Activated gamma-delta T cell treated with anti-CD3 and anti-CD28 coated beads, Interleukin-2, amount 50 U/mL, for 16 hours (primary cell): ENCODE results near the gene PALM3.
"Not testable (repeated sequence)": the region's sequence is repeated elsewhere in the genome, so short reads cannot be mapped to it uniquely, and the experiment has no call there.

ENCODE experiments used
- DNase-seq: peaks from one replicate; pipeline ENCODE4 v3.0.0-alpha.2; 2020; ENCODE audit warnings: low read depth

PALM3 gene

DNA sequence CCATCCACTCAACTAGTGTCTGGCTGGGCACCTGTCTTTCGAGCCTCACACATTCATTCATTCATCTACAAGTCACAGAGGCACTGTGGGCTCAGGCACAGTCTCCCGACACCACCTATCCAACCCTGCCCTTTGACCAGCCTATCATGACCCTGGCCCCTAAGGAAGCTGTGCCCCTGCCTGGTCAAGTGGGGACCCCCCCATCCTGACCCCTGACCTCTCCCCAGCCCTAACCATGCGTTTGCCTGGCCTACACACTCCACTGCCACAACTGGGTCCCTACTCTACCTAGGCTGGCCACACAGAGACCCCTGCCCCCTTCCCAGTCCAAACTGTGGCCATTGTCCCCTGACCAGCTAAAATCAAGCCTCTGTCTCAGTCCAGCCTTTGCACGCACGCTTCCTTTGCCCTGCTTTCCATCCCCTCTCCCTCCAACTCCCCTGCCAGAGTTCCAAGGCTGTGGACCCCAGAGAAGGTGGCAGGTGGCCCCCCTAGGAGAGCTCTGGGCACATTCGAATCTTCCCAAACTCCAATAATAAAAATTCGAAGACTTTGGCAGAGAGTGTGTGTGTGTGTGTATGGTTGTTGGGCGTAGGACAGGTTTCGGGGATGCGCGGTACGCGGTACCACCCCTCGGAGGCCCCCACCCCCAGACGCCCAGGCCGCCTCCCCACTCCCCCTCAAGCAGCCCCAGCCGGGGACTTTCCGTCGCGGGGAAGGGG is 30.7 kb downstream of the PALM3 start:
- DNase-seq, result peak; percentile 63

DNA sequence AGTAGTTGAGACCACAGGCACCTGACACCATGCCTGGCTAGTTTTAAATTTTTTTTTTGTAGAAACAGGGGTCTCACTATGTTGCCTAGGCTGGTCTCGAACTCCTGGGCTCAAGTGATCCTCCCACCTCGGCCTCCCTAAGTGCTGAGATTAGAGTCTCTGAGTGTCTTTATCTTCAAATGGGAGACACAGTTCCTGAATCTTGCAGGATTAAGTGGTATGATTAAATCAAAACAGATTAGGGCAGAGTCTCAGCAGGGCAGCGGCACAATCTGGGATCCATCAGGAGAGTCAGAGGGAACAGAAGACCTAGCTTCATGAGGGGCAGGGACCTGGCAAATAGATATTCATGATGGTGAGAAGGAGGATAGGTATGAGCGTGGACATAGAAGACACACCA is 33.0 kb downstream of the PALM3 start:
- DNase-seq, result no peak

DNA sequence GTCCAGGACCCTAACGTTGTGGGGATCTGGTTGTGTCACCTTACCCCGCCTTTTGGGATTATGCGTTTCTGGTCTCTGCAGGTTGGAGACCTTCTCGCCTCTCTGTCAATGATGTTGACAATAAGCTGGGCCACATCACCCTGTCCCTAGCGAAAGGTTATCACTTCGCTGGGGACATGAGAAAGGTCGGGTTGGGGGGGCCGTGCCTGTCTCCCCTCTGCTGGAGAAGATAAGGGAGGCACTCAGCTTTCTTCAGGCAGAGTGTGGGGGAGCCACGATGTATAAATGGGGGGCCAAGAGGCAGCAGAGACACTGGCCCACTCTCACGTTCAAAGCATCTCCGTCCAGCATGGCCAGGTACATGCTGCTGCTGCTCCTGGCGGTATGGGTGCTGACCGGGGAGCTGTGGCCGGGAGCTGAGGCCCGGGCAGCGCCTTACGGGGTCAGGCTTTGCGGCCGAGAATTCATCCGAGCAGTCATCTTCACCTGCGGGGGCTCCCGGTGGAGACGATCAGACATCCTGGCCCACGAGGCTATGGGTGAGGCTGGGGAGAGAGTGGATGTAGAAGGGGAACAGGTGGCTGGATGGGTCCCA is 33.9 kb downstream of the PALM3 start, which contains the start of gene RLN3:
Gene RLN3, plus strand, starts transcription at position 293 of the 595 bp plus-strand sequence. Its CDS starts 57 bp downstream, at position 350.
- no peak for DNase-seq

DNA sequence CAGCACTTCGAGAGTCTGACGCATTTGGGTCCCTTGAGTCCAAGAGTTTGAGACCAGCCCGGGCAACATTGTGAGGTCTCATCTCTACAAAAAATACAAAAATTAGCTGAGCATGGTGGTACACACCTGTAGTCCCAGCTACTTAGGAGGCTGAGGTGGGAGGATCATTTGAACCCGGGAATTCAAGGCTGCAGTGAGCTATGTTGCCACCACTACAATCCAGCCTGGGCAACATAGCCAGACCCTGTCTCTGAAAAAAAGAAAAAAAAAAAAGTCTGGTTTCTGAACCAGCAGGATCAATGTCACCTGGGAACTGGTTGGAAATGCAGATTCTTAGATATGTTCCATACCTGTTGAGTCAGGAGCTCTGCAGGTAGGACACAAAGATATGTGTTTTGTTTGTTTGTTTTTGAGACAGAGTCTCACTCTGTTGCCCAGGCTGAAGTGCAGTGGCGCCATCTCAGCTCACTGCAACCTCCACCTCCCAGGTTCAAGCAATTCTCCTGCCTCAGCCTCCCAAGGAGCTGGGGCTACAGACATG is 35.2 kb downstream of the PALM3 start:
- DNase-seq, result not testable (repeated sequence)

DNA sequence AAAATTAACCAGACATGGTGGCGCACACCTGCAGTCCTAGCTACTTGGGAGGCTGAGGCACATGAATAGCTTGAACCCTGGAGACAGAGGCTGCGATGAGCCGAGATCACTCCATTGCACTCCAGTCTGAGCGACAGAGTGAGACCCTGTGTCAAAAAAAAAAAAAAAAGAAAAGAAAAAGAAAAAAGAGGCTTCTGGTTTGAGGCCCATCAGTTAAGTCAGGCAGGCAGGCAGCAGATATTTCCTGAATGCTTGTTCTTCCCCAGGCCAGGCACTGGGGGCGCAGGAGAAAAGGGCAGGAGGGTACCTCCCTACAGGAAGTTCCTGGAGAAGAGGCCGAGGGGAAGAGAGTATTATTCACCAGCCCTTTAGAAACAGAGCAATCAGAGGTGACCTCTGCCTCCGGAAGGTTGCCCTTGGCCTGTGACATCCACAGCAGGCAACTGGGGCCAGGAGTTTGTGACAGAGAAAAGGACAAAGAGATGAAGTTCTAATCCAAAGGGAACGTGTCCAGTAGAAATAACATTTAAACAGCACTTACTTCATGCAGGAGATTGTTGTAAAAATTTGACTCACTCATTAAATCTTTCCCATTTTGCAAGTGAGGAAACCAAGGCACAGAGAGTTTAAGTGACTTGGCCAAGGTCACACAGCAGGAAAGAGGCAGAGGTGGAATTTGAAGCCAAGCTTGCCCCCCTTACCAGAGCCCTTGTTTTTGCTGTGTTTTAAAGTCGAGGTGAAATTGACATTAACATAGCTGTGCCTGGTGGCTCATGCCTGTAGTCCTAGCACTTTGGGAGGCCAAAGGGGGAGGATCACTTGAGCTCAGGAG is 38.3 kb downstream of the PALM3 start:
- no peak for DNase-seq

DNA sequence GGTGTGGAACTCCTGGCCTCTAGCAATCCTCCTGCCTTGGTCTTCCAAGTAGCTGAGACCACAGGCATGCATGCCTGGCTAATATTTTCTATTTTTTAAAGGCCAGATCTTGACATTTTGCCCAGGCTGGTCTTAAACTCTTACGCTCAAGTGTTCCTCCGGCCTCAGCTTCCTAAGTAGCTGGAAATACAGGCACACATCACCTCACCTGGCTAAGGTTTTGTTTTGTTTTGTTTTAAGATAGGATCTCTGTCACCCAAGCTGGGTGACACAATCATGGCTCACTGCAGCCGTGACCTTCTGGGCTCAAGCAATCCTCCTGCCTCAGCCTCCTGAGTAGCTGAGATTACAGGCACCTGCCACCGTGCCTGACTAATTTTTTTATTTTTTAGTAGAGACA is 39.4 kb downstream of the PALM3 start:
- DNase-seq, result no peak

DNA sequence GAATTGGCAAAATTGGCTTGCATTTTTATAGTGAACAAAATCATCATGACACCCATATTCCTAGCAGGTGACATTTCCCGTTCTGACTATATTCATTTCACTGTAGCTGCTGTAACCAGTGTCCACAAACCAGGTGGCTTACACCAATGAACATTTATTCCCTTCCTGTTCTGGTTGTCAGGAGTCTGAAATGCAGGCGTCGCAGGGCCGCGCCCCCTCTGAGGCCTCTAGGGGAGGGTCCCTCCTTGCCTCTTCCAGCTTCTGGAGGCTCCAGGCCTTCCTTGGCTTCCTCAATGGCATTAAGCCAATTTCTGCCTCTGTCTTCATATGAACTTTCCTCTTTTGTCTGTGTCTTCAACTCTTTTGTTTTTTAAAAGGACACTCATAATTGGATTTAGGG is 40.4 kb downstream of the PALM3 start:
- DNase-seq, result no peak

DNA sequence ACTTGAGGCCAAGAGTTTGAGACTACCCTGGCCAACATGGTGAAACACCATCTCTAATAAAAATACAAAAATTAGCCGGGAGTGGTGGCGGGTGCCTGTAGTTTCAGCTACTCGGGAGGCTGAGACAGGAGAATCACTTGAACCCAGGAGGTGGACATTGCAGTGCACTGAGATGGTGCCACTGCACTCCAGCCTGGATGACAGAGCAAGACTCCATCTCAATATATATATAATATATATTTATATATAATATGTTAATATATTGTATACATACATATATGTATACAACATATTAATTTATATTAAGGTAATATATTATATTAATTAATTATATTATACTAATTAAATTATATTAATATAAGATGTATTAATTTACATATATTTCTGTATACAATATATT is 42.1 kb downstream of the PALM3 start:
- DNase-seq, result not testable (repeated sequence)

DNA sequence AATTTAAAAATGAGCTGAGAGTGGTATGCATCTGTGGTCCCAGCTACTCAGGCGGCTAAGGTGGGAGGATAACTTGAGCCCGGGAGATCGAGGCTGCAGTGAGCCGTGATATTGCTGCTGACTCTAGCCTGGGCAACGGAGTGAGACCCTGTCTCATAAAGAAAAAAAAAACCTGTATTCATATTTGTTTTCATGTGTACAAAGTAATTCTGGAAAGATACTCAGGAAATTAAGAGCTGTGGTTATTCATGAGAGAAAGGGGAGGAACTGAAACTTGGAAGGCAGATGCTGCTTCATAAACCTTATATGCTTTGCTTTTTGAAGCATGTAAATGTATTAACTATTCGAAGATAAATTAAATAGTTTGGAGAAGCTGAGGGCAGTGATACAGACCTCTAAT is 42.8 kb downstream of the PALM3 start:
- DNase-seq, result no peak

DNA sequence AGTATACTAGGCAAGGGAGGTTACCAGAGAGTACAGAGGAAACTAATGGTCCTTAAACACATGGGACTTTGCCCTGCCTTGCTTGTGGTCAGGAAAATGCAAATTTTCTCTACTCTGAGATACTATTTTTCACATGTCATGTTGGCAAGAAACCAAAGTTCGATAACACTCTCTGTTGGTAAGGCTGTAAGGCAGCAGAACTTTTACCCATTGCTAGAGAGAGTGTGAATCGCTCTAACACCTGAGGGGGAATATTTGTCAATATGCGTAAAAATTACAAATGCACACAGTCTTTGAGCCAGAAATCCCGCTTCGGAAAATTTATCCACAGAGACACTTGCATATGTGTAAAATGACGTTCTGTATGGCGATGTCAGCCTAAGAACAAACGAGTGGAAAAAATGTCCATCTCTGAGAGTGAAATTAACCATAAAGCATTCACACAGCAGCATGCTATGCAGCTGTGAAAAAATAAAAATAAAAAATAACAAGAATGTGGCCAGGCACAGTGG is 46.3 kb downstream of the PALM3 start:
- no peak for DNase-seq

DNA sequence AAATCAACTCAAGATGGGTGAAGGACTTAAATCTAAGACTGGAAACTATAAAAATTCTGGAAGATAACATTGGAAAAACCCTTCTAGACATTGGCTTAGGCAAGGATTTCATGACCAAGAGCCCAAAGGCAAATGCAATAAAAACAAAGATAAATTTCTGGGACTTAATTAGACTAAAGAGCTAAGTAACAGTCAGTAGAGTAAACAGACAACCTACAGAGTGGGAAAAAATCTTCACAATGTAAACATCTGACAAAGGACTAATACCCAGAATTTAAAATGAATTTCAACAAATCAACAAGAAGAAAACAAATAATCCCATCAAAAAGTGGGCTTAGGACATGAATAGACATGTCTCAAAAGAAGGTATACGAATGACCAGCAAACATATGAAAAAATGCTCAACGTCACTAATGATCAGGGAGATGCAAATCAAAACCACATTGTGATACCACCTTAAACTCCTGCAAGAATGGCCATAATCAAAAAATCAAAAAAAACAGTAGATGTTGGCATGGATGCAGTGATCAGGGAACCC is 49.4 kb downstream of the PALM3 start:
- DNase-seq, result no peak

DNA sequence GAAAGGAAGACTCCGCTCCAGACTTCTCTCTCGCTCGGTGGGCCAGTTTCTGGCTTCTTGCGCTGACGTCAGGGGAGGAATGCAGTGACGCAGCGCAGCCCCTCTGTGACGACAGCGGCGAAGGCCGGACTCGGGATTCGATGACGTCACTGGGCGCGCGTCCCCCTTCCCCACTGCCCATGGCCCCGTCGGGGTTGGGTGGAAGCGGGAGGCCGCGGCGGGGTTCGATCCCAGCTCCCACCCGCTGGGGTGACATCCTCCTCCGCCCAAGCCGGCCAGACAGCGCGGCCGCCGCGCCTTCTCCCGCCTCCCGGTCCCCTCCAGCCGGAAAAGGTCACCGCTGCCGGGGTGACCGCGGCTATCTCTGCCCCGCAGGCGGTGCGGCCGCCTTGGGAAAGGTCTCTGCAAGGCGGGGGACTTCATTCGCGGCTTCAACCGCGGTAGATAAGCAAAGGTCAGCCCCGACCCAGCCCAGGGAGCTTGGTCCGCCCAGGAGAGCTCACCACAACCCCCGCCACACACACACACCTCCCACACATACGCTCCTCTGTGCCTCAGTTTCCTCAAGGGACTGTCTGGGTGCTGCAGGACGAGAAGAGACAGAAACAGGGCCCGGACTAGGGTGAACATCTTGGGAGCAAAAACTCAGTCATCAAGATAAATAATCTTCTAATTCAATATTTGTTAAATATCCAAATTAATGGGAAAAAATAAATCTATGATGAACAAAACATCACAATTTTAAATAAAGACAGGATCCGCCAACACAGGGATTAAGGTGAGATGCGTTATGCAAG is 54.9 kb downstream of the PALM3 start:
- DNase-seq, result no peak

DNA sequence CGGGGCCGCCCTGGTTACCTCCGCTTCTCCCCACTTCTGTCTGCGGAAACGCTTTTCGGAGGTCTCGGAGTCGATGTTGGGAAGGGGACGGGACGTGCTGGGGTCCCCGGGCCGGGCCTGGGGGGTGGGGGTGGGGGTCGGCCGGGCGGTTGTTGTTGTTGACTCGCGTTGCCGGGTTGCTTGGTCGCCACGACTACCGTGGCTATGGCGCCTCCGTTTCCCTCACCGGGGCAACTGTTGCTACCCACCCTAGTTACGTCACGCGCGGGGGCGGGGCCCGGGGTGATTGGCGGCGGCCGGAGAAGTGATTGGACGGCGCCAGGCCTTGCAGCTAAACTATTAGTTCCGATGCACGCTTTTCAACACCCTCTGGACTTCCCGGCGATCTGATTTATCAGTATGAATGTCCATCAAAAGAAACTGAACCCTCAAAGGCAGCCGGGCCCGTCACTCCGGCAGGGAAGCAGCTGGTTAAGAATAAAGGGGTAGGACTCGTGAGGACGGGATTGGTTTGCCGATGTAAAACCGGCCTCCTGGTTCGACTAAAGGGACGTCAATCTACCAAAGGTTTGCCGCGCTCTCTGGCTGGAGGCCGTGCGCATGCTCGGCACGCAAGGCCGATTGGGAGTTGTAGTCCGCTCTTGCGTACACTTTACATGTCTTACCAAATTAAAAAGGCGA is 55.7 kb downstream of the PALM3 start, which contains the start of gene RFX1:
Gene RFX1, minus strand, starts transcription at position 236 of the 681 bp plus-strand sequence. CDS start 12,477 bp downstream, outside the sequence.
- peak; percentile 100 for DNase-seq

DNA sequence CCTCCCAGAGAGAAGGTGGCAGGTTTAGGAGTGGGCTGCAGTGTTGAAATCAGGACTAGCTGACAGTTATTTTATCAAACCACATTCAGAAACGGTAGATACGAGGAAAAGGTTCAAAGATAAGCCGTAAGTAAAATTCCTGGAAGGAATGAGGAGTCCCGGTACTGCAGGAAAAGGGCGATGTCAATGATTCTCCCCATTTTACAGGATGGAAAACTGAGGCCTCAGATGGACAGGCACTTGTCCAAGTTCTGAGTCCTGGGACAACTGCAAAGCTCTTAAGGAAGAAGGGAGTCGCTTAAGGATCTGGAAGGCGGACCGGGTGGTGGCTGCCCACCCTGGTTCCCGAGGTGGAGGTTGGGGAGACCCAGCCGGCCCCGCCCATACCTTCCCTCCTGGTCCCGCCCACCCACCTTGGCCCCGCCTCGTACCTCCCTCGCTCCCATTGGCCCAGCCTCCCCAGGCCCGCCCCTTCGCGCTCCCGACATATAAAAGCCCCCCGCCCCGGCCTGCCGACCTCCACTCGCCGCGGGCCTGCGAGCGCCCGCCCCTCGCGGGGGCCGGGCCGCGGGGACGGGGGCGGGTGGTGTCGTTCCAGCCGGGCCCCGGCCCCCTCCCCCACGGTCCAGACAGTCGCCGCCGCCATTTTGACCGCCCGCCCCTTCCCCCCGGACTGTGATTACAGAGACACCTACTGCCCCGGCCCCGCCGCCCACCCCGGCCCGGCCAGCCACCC is 56.4 kb downstream of the PALM3 start:
- peak; percentile 87 for DNase-seq

DNA sequence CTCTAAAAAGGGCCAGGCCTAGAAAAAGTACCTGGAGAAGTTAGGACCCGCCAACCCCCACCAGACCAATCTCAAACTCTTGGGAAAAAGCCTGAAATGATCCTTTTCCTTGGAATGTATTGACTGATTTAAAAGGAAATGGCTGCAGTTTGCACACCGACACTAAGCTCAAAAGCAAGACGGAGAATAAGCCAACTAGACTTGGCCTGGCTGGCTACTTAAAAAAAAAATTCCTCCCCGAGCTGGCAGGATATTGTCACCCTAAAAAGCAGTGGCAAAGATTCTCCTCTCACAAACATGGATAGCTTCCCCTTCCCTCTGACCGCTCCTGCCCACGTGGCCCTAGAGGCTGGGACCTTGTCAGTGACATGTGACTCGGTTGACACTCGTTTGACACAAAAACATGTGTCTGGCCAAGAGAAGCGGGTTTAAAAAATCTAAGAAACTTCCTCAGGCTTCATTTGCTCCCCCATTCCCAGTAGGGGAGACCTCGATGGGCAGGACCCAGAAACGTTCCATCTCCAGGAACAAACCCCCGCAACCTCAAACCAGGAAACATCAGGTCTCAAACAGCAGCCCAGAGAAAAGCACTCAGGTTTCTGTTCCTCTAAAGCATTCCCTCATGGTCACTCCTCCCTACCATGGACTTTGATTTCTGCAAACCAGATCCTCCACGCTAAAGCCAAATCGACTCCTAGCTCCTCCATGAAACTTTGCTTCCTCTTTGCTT is 57.1 kb downstream of the PALM3 start:
- no peak for DNase-seq
